Neural progenitor cell (in vitro differentiated cells): ENCODE results near the gene C8A. TPM values are rescaled to one million over a fixed set of nuclear protein-coding genes. Genes with fewer than 3 reads are reported as not detected.

ENCODE experiments used
- DNase-seq: peaks from one replicate; pipeline ENCODE4 v3.0.0-alpha.2; 2016; ENCODE audit warnings: low spot score
- H2AFZ ChIP-seq: fragments of 200-600 bp; sonication (generic); replicated peaks from 2 replicates; pipeline ENCODE4 v1.6.1; 2016; ENCODE audit warnings: antibody characterized with exemption
- H3F3A ChIP-seq: fragments of 200-600 bp; sonication (generic); 2 replicates; pipeline ENCODE4 v1.6.1; 2016; ENCODE audit warnings: antibody characterized with exemption, low read depth
- H3K27ac ChIP-seq: fragments of 200-600 bp; sonication (generic); 2 replicates; pipeline ENCODE4 v1.5.1; 2016; ENCODE audit warnings: mild to moderate bottlenecking
- H3K27me3 ChIP-seq: fragments of 200-600 bp; sonication (generic); 2 replicates; pipeline ENCODE4 v1.6.1; 2016; ENCODE audit warnings: mild to moderate bottlenecking, moderate library complexity
- H3K36me3 ChIP-seq: fragments of 200-600 bp; sonication (generic); 2 replicates; pipeline ENCODE4 v1.5.1; 2016
- H3K4me1 ChIP-seq: fragments of 200-600 bp; sonication (generic); 2 replicates; pipeline ENCODE4 v1.6.1; 2016; ENCODE audit warnings: mixed run types
- H3K4me2 ChIP-seq: fragments of 200-600 bp; sonication (generic); 2 replicates; pipeline ENCODE4 v1.6.1; 2016
- H3K4me3 ChIP-seq: fragments of 200-600 bp; sonication (generic); 2 replicates; pipeline ENCODE4 v1.5.1; 2016
- H3K79me2 ChIP-seq: fragments of 200-600 bp; sonication (generic); 2 replicates; pipeline ENCODE4 v1.6.1; 2016; ENCODE audit warnings: low read depth
- H3K9ac ChIP-seq: fragments of 200-600 bp; sonication (generic); 2 replicates; pipeline ENCODE4 v1.6.1; 2016
- H3K9me3 ChIP-seq: fragments of 200-600 bp; sonication (generic); 2 replicates; pipeline ENCODE4 v1.5.1; 2016; ENCODE audit warnings: low read depth
- H4K20me1 ChIP-seq: fragments of 200-600 bp; sonication (generic); 2 replicates; pipeline ENCODE4 v1.6.1; 2016; ENCODE audit warnings: low read depth
- H3K27ac Mint-ChIP-seq: 3 replicates; pipeline ENCODE4 v1.8.0; 2021; ENCODE audit warnings: mixed read lengths
- H3K27me3 Mint-ChIP-seq: 2 replicates; pipeline ENCODE4 v1.8.0; 2022; ENCODE audit warnings: low read depth, mild to moderate bottlenecking, inconsistent platforms, moderate library complexity, mixed read lengths; ENCODE audit not compliant: insufficient read depth
- H3K36me3 Mint-ChIP-seq: 3 replicates; pipeline ENCODE4 v1.8.0; 2021; ENCODE audit warnings: mixed read lengths
- H3K4me1 Mint-ChIP-seq: 3 replicates; pipeline ENCODE4 v1.8.0; 2021; ENCODE audit warnings: mixed read lengths
- H3K4me3 Mint-ChIP-seq: 3 replicates; pipeline ENCODE4 v1.8.0; 2021; ENCODE audit warnings: mild to moderate bottlenecking, moderate library complexity, mixed read lengths
- H3K9me3 Mint-ChIP-seq: 3 replicates; pipeline ENCODE4 v1.8.0; 2020; ENCODE audit warnings: mixed read lengths
- EZH2 ChIP-seq: fragments of 200-600 bp; sonication (generic); IDR thresholded peaks from 2 replicates; pipeline ENCODE4 v1.6.1; 2017; ENCODE audit warnings: antibody characterized with exemption, mild to moderate bottlenecking, moderate library complexity
- EZH2phosphoT487 ChIP-seq: fragments of 200-600 bp; sonication (generic); IDR thresholded peaks from 2 replicates; pipeline ENCODE4 v1.6.1; 2017; ENCODE audit warnings: antibody characterized with exemption
- total RNA-seq: library from RNA; depleted of rRNA; stranded (reverse); fragments of >200 nt; gene quantifications from 2 replicates; pipeline ENCODE4 v1.2.3, GENCODE V29; 2015; ENCODE audit warnings: low replicate concordance
- TF ChIP-seq, protein P1 (sequence below): fragments of 200-600 bp; sonication (generic); IDR thresholded peaks from 2 replicates; pipeline ENCODE4 v1.5.1; 2017; ENCODE audit warnings: antibody characterized with exemption, mild to moderate bottlenecking

Gene C8A
- total RNA-seq, 1 donor from 2014 or later: not detected

DNA sequence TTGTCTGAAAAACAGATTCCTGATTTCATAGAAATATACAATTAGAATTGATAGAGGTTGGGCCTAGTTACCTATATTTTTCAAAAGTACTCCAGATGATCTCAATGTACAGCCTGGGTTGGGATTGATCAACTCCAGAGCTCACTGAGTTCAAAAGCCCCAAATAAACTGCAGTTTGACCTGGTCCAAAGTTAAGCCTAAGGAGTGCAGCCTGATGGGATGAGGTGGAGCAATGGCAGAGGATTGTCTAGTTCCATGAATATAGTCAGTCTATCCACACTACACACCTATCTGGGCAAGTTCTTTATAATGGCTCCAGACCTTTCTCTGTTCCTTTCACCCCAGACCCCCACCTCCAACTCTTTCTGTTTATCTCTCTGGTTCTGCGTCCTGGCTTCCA is 49.2 kb downstream of the C8A start:
- DNase-seq: no peak
- Histone ChIP-seq H4K20me1 (no peaks in the 10 kb centered on the region), H3K4me2 (no peak overlapping the region), H3F3A (peaks cover 7% of the 10 kb centered on the region), H3K79me2 (no peaks in the 10 kb centered on the region), H3K27me3 (no peaks in the 10 kb centered on the region), H3K27ac (no peak overlapping the region), H3K36me3 (no peaks in the 10 kb centered on the region), H3K9ac (no peak overlapping the region), H2AFZ (no peak overlapping the region), H3K4me3 (no peak overlapping the region), H3K4me1 (peaks cover 17% of the 10 kb centered on the region), H3K9me3 (no peaks in the 10 kb centered on the region)
- H3K36me3 Mint-ChIP-seq: no peaks in the 10 kb centered on the region
- no peak overlapping the region for H3K4me3 Mint-ChIP-seq
- TF ChIP-seq EZH2: no peak
- TF ChIP-seq EZH2phosphoT487: no peak
- TF ChIP-seq, protein P1, sequence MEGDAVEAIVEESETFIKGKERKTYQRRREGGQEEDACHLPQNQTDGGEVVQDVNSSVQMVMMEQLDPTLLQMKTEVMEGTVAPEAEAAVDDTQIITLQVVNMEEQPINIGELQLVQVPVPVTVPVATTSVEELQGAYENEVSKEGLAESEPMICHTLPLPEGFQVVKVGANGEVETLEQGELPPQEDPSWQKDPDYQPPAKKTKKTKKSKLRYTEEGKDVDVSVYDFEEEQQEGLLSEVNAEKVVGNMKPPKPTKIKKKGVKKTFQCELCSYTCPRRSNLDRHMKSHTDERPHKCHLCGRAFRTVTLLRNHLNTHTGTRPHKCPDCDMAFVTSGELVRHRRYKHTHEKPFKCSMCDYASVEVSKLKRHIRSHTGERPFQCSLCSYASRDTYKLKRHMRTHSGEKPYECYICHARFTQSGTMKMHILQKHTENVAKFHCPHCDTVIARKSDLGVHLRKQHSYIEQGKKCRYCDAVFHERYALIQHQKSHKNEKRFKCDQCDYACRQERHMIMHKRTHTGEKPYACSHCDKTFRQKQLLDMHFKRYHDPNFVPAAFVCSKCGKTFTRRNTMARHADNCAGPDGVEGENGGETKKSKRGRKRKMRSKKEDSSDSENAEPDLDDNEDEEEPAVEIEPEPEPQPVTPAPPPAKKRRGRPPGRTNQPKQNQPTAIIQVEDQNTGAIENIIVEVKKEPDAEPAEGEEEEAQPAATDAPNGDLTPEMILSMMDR: no peak
- peaks cover 15% of the 10 kb centered on the region for H3K4me1 Mint-ChIP-seq
- H3K9me3 Mint-ChIP-seq: no peaks in the 10 kb centered on the region
- no peak overlapping the region for H3K27ac Mint-ChIP-seq
- H3K27me3 Mint-ChIP-seq: no peaks in the 10 kb centered on the region

DNA sequence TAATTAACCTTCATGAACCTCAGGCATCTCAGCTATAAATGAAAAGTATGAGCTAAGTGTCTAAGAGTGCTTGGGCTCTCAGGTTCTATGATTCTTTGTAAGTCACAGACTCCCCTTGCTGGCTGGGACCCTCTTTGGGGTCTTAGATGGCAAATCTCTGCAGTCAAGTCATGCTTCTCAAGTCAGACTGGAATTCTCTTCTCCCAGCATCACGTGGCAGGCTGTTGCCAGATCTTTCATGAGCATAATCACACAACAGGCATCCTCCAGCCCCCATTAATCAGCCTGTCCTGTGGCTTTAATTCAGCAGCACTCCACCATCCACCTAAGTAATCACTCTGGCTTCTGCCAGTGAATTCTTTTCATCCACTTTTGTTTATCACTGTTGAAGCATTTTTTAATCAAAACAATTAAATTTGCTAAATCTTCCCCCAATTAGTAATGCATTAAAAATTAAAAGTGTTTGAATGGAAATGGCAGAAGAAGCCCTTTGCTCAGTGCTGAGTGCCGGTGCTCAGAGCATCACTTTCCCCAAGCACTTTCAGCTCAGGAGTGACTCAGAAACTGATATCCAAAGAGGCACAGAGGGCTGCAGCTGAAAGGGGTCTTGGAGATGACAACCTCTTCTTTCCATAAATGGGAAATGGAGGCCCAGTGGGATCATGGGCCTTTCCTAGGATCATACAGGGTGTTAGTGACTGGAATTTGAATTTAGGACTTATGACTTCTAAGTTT is 50.2 kb downstream of the C8A start:
- TF ChIP-seq EZH2: no peak
- TF ChIP-seq EZH2phosphoT487: no peak
- Histone ChIP-seq H3K9ac (no peak overlapping the region), H2AFZ (no peak overlapping the region), H3K4me1 (peaks cover 17% of the 10 kb centered on the region), H4K20me1 (no peaks in the 10 kb centered on the region), H3K4me3 (no peak overlapping the region), H3K9me3 (no peaks in the 10 kb centered on the region), H3K36me3 (no peaks in the 10 kb centered on the region), H3K27me3 (no peaks in the 10 kb centered on the region), H3K4me2 (no peak overlapping the region), H3K79me2 (no peaks in the 10 kb centered on the region), H3K27ac (no peak overlapping the region), H3F3A (peaks cover 7% of the 10 kb centered on the region)
- H3K27ac Mint-ChIP-seq: no peak overlapping the region
- H3K9me3 Mint-ChIP-seq: no peaks in the 10 kb centered on the region
- no peak for DNase-seq
- H3K27me3 Mint-ChIP-seq: no peaks in the 10 kb centered on the region
- peaks cover 11% of the 10 kb centered on the region for H3K4me1 Mint-ChIP-seq
- H3K36me3 Mint-ChIP-seq: no peaks in the 10 kb centered on the region
- no peak overlapping the region for H3K4me3 Mint-ChIP-seq

DNA sequence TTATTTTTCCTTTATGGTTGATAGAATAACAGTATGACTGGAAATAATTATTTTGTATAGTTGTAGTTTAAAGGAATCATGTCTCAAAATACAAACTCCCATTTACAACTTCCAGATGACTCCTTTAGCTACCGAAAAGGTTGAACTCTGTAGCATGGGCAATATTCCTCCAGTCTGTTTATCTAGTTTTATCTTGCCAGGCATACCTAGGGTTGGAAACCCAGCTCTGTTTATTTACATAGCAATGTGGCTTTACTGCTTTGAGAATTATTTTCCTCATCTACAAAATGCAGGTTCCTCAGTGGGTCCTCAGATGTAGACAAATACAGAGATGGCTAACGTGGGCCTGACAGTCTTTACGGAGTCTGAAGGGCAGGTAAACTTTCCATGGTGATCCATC is 51.1 kb downstream of the C8A start:
- no peaks in the 10 kb centered on the region for H3K36me3 Mint-ChIP-seq
- H3K4me2 ChIP-seq: no peak overlapping the region
- no peak overlapping the region for H3K9ac ChIP-seq
- no peak overlapping the region for H3K27ac Mint-ChIP-seq
- no peaks in the 10 kb centered on the region for H3K27me3 Mint-ChIP-seq
- H3F3A ChIP-seq: peaks cover 7% of the 10 kb centered on the region
- TF ChIP-seq EZH2phosphoT487 (no peak), EZH2 (no peak)
- TF ChIP-seq, protein P1: no peak
- H3K4me1 Mint-ChIP-seq: peaks cover 11% of the 10 kb centered on the region
- H3K36me3 ChIP-seq: no peaks in the 10 kb centered on the region
- no peak overlapping the region for H3K27ac ChIP-seq
- no peaks in the 10 kb centered on the region for H3K9me3 ChIP-seq
- H4K20me1 ChIP-seq: no peaks in the 10 kb centered on the region
- H2AFZ ChIP-seq: no peak overlapping the region
- no peaks in the 10 kb centered on the region for H3K9me3 Mint-ChIP-seq
- no peak for DNase-seq
- no peak overlapping the region for H3K4me3 Mint-ChIP-seq
- H3K79me2 ChIP-seq: no peaks in the 10 kb centered on the region
- H3K4me3 ChIP-seq: no peak overlapping the region
- H3K4me1 ChIP-seq: peaks cover 17% of the 10 kb centered on the region
- no peaks in the 10 kb centered on the region for H3K27me3 ChIP-seq

DNA sequence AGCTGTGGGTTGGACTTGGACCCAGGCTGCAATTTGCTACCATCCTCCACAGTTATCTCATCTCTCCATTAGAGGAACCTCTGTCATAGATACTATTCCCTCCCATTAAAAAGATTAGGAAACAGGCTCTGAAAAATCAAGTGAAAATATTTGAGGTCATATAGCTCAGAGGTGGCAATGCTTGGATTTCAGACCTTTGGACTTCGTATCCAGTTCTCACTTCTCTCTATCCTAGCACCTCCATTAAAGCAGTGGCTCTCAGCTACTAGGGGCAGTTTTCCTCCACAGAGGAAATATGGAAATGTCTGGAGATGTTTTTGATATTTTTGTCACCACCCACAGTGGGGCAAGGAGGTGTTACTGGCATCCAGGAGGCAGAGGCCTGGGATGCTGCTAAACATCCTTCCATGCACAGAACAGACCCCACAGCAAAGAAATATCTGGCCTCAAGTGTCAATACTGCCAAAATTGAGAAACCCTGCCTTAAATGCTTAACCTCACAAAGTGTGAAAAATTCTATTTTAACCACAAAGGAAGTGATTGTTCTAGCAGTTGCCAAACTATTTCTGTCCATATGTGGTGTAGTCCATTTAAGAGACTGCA is 54.1 kb downstream of the C8A start:
- H3K4me2 ChIP-seq: no peak overlapping the region
- H3K4me3 ChIP-seq: no peak overlapping the region
- Mint-ChIP-seq H3K4me3 (no peak overlapping the region), H3K36me3 (no peaks in the 10 kb centered on the region), H3K4me1 (peaks cover 6% of the 10 kb centered on the region), H3K9me3 (no peaks in the 10 kb centered on the region), H3K27me3 (no peaks in the 10 kb centered on the region), H3K27ac (no peak overlapping the region)
- no peak overlapping the region for H3K27ac ChIP-seq
- H3F3A ChIP-seq: peaks cover 2% of the 10 kb centered on the region
- no peak overlapping the region for H2AFZ ChIP-seq
- H3K4me1 ChIP-seq: peaks cover 9% of the 10 kb centered on the region
- no peaks in the 10 kb centered on the region for H3K36me3 ChIP-seq
- no peak overlapping the region for H3K9ac ChIP-seq
- no peaks in the 10 kb centered on the region for H4K20me1 ChIP-seq
- TF ChIP-seq, protein P1: no peak
- TF ChIP-seq EZH2 (no peak), EZH2phosphoT487 (no peak)
- DNase-seq: no peak
- H3K79me2 ChIP-seq: no peaks in the 10 kb centered on the region
- H3K9me3 ChIP-seq: no peaks in the 10 kb centered on the region
- no peaks in the 10 kb centered on the region for H3K27me3 ChIP-seq
